Osteoblast (primary cell): Measurements from ENCODE around the gene APOBEC2. TPM values are rescaled to one million over a fixed set of nuclear protein-coding genes. Genes with fewer than 3 reads are reported as not detected.
"Not testable (repeated sequence)": the region's sequence is repeated elsewhere in the genome, so short reads cannot be mapped to it uniquely, and the experiment has no call there.

Experiments used
- DNase-seq: peaks from one replicate; pipeline ENCODE4 v3.0.0; 2011; ENCODE audit warnings: low spot score, mixed read lengths; ENCODE audit not compliant: insufficient read length; ENCODE audit errors: missing footprints
- H2AFZ ChIP-seq: 2 replicates; pipeline ENCODE4 v1.6.0; 2011; ENCODE audit warnings: mild to moderate bottlenecking, low read length
- H3K27ac ChIP-seq: 2 replicates; pipeline ENCODE4 v1.5.1; 2011; ENCODE audit warnings: mild to moderate bottlenecking, low read depth, low read length, moderate library complexity
- H3K27me3 ChIP-seq: 2 replicates; pipeline ENCODE4 v1.6.0; 2012; ENCODE audit warnings: mild to moderate bottlenecking, control low read depth, inconsistent platforms, low read length, moderate library complexity; ENCODE audit not compliant: insufficient read depth
- H3K36me3 ChIP-seq: 2 replicates; pipeline ENCODE4 v1.5.1; 2011; ENCODE audit warnings: mild to moderate bottlenecking, low read length, control low read depth, moderate library complexity; ENCODE audit not compliant: insufficient read depth
- H3K4me1 ChIP-seq: 2 replicates; pipeline ENCODE4 v1.5.1; 2011; ENCODE audit warnings: mild to moderate bottlenecking, low read length, control low read depth, moderate library complexity; ENCODE audit not compliant: insufficient read depth
- H3K4me2 ChIP-seq: 2 replicates; pipeline ENCODE4 v1.6.0; 2011; ENCODE audit warnings: mild to moderate bottlenecking, low read length; ENCODE audit not compliant: insufficient read depth
- H3K4me3 ChIP-seq: fragments of 200-600 bp; sonication (generic); 3 replicates; pipeline ENCODE4 v1.5.1; 2012; ENCODE audit warnings: mild to moderate bottlenecking, low read length, inconsistent platforms; ENCODE audit not compliant: insufficient read depth
- H3K79me2 ChIP-seq: 2 replicates; pipeline ENCODE4 v1.6.0; 2012; ENCODE audit warnings: mild to moderate bottlenecking, low read length, control low read depth, inconsistent platforms; ENCODE audit not compliant: insufficient read depth
- H3K9me3 ChIP-seq: 2 replicates; pipeline ENCODE4 v1.5.1; 2011; ENCODE audit warnings: low read depth, low read length, control low read depth
- H4K20me1 ChIP-seq: 2 replicates; pipeline ENCODE4 v1.6.0; 2012; ENCODE audit warnings: mild to moderate bottlenecking, low read length, control low read depth; ENCODE audit not compliant: insufficient read depth
- CTCF ChIP-seq: IDR thresholded peaks from 2 replicates; pipeline ENCODE4 v1.5.1; 2011; ENCODE audit warnings: mild to moderate bottlenecking, low read depth, low read length, moderate library complexity; ENCODE audit errors: extremely low read depth
- total RNA-seq: library from RNA; depleted of rRNA; stranded (reverse); fragments of >200 nt; gene quantifications from 2 replicates; pipeline ENCODE4 v1.2.3, GENCODE V29; 2012

The APOBEC2 gene
- total RNA-seq, 1 donor: not detected

GRCh38 chr6:41009669-41010068, 43.3 kb upstream of the APOBEC2 start:
- no peaks in the 10 kb centered on the region for H4K20me1 ChIP-seq
- TF ChIP-seq CTCF: no peak
- no peaks in the 10 kb centered on the region for H3K4me1 ChIP-seq
- H3K27ac ChIP-seq: no peak overlapping the region
- H3K4me2 ChIP-seq: no peak overlapping the region
- H3K36me3 ChIP-seq: no peaks in the 10 kb centered on the region
- no peaks in the 10 kb centered on the region for H3K79me2 ChIP-seq
- H3K4me3 ChIP-seq: no peak overlapping the region
- DNase-seq: no peak
- no peaks in the 10 kb centered on the region for H3K9me3 ChIP-seq
- peaks cover 4% of the 10 kb centered on the region for H3K27me3 ChIP-seq
- no peak overlapping the region for H2AFZ ChIP-seq

- Histone ChIP-seq H3K4me1 (no peaks in the 10 kb centered on the region), H3K36me3 (no peaks in the 10 kb centered on the region), H2AFZ (no peak overlapping the region), H3K27me3 (peaks cover 4% of the 10 kb centered on the region), H3K27ac (no peak overlapping the region), H3K4me2 (no peak overlapping the region), H4K20me1 (no peaks in the 10 kb centered on the region), H3K9me3 (no peaks in the 10 kb centered on the region), H3K4me3 (no peak overlapping the region), H3K79me2 (no peaks in the 10 kb centered on the region)
- no peak for TF ChIP-seq CTCF
- DNase-seq: no peak
Observed at GRCh38 chr6:41011673-41012072, 41.3 kb upstream of the APOBEC2 start.

- H2AFZ ChIP-seq: no peak overlapping the region
- no peaks in the 10 kb centered on the region for H4K20me1 ChIP-seq
- no peaks in the 10 kb centered on the region for H3K79me2 ChIP-seq
- H3K27ac ChIP-seq: no peak overlapping the region
- no peaks in the 10 kb centered on the region for H3K4me1 ChIP-seq
- no peak overlapping the region for H3K4me3 ChIP-seq
- peaks cover 4% of the 10 kb centered on the region for H3K27me3 ChIP-seq
- H3K36me3 ChIP-seq: no peaks in the 10 kb centered on the region
- H3K9me3 ChIP-seq: no peaks in the 10 kb centered on the region
- H3K4me2 ChIP-seq: no peak overlapping the region
- no peak for TF ChIP-seq CTCF
- DNase-seq: no peak
Observed at GRCh38 chr6:41013466-41014153, 39.4 kb upstream of the APOBEC2 start.

GRCh38 chr6:41014780-41015179, 38.2 kb upstream of the APOBEC2 start:
- H3K4me1 ChIP-seq: no peaks in the 10 kb centered on the region
- no peaks in the 10 kb centered on the region for H3K9me3 ChIP-seq
- no peak overlapping the region for H3K27ac ChIP-seq
- no peaks in the 10 kb centered on the region for H3K36me3 ChIP-seq
- H4K20me1 ChIP-seq: no peaks in the 10 kb centered on the region
- H3K27me3 ChIP-seq: peaks cover 4% of the 10 kb centered on the region
- no peak overlapping the region for H3K4me2 ChIP-seq
- DNase-seq: no peak
- TF ChIP-seq CTCF: no peak
- no peak overlapping the region for H2AFZ ChIP-seq
- no peak overlapping the region for H3K4me3 ChIP-seq
- no peaks in the 10 kb centered on the region for H3K79me2 ChIP-seq

- not testable (repeated sequence) for H3K4me1 ChIP-seq, H4K20me1 ChIP-seq, H3K27ac ChIP-seq, H3K9me3 ChIP-seq, H3K36me3 ChIP-seq, H3K79me2 ChIP-seq, H3K4me3 ChIP-seq, DNase-seq, H2AFZ ChIP-seq, H3K27me3 ChIP-seq, H3K4me2 ChIP-seq
Observed at GRCh38 chr6:41015860-41016259, 37.1 kb upstream of the APOBEC2 start.
